Peyer's patch (tissue), 4 donors: Measurements from ENCODE around the gene SNUPN. TPM values are rescaled to one million over a fixed set of nuclear protein-coding genes. Genes with fewer than 3 reads are reported as not detected.

Experiments used
- DNase-seq, 3 donors: peaks; one replicate each; pipeline ENCODE4 v3.0.0-alpha.2; 2017 to 2019
- H3K27ac ChIP-seq, 4 donors: fragments of 200-600 bp; sonication (generic); one replicate each; pipeline ENCODE4 v1.5.1; 2016 to 2019
- H3K27me3 ChIP-seq, 2 donors: fragments of 200-600 bp; sonication (generic); one replicate each; pipeline ENCODE4 v1.5.1; 2019
- H3K36me3 ChIP-seq, 3 donors: fragments of 200-600 bp; sonication (generic); one replicate each; pipeline ENCODE4 v1.5.1; 2016 to 2019
- H3K4me1 ChIP-seq, 4 donors: fragments of 200-600 bp; sonication (generic); one replicate each; pipeline ENCODE4 v1.5.1; 2016 to 2019
- H3K4me3 ChIP-seq, 4 donors: fragments of 200-600 bp; sonication (generic); 1 replicate in 3 of 4; 2 replicates in 1 of 4; pipeline ENCODE4 v1.5.1; 2016 to 2019; ENCODE audit warnings: mild to moderate bottlenecking in 1 of 4
- H3K9me3 ChIP-seq, 4 donors: fragments of 200-600 bp; sonication (generic); one replicate each; pipeline ENCODE4 v1.5.1; 2016 to 2019; ENCODE audit warnings: mild to moderate bottlenecking in 1 of 4
- CTCF ChIP-seq, 6 experiments: fragments of 450-650 bp in 4 of 6; fragments of 200-600 bp in 2 of 6; sonication (generic) in 1 of 6; IDR thresholded peaks; one replicate each; pipeline ENCODE4 v1.5.1; 2017 to 2019; ENCODE audit warnings: antibody characterized with exemption in 6 of 6, mild to moderate bottlenecking in 3 of 6, moderate library complexity in 1 of 6
- POLR2A ChIP-seq, 2 donors: fragments of 450-650 bp; IDR thresholded peaks; one replicate each; pipeline ENCODE4 v1.5.1; 2017; ENCODE audit warnings: antibody characterized with exemption in 2 of 2, mild to moderate bottlenecking in 2 of 2, moderate library complexity in 2 of 2
- total RNA-seq, 4 donors: library from RNA; depleted of rRNA; stranded (reverse); fragments of >200 nt; gene quantifications; one replicate each; pipeline ENCODE4 v1.1.0, GENCODE V29; 2016

Gene SNUPN
- total RNA-seq, 4 donors from 2014 or later = 11.5 to 32.2 (median 17.4) TPM

GRCh38 chr15:75599401-75599800 lies 26.1 kb downstream of the SNUPN start:
- TF ChIP-seq POLR2A (IDR thresholded peaks at IDR 0.05) = no peak
- TF ChIP-seq CTCF (IDR thresholded peaks at IDR 0.05) = no peak
- H3K4me1 ChIP-seq = no peaks in the 10 kb centered on the region
- H3K27me3 ChIP-seq = no peaks in the 10 kb centered on the region
- no peak overlapping the region for H3K4me3 ChIP-seq
- peak overlapping the region in 1 of 4 donors; percentile 46 for H3K27ac ChIP-seq
- DNase-seq = no peak
- H3K36me3 ChIP-seq = peaks cover 0 to 50% (median 0%) of the 10 kb centered on the region in 3 donors
- H3K9me3 ChIP-seq = no peaks in the 10 kb centered on the region

GRCh38 chr15:75598361-75598760 lies 27.2 kb downstream of the SNUPN start:
- Histone ChIP-seq H3K36me3 (peaks cover 0 to 43% (median 0%) of the 10 kb centered on the region in 3 donors), H3K9me3 (no peaks in the 10 kb centered on the region), H3K27me3 (no peaks in the 10 kb centered on the region), H3K27ac (peak overlapping the region in 1 of 4 donors; percentile 46), H3K4me1 (no peaks in the 10 kb centered on the region), H3K4me3 (no peak overlapping the region)
- TF ChIP-seq POLR2A (IDR thresholded peaks at IDR 0.05) (no peak), CTCF (IDR thresholded peaks at IDR 0.05) (no peak)
- no peak for DNase-seq

- no peak overlapping the region for H3K27ac ChIP-seq
- H3K27me3 ChIP-seq = no peaks in the 10 kb centered on the region
- TF ChIP-seq POLR2A (IDR thresholded peaks at IDR 0.05) = no peak
- peak in 5 of 6 experiments; percentile 19 to 47 (median 44) for TF ChIP-seq CTCF (IDR thresholded peaks at IDR 0.05)
- peak in 1 of 3 donors; percentile 52 for DNase-seq
- no peak overlapping the region for H3K4me3 ChIP-seq
- no peaks in the 10 kb centered on the region for H3K9me3 ChIP-seq
- H3K36me3 ChIP-seq = peaks cover 0 to 43% (median 0%) of the 10 kb centered on the region in 3 donors
- H3K4me1 ChIP-seq = no peaks in the 10 kb centered on the region
Observed at GRCh38 chr15:75597667-75598341, 27.7 kb downstream of the SNUPN start.

GRCh38 chr15:75596703-75597345 lies 28.7 kb downstream of the SNUPN start:
- H3K4me3 ChIP-seq = no peak overlapping the region
- no peaks in the 10 kb centered on the region for H3K4me1 ChIP-seq
- no peak for DNase-seq
- no peaks in the 10 kb centered on the region for H3K27me3 ChIP-seq
- H3K36me3 ChIP-seq = peaks cover 0 to 43% (median 0%) of the 10 kb centered on the region in 3 donors
- no peaks in the 10 kb centered on the region for H3K9me3 ChIP-seq
- TF ChIP-seq POLR2A (IDR thresholded peaks at IDR 0.05) = no peak
- TF ChIP-seq CTCF (IDR thresholded peaks at IDR 0.05) = no peak
- H3K27ac ChIP-seq = no peak overlapping the region

- H3K27me3 ChIP-seq = no peaks in the 10 kb centered on the region
- H3K9me3 ChIP-seq = no peaks in the 10 kb centered on the region
- peaks cover 0 to 25% (median 0%) of the 10 kb centered on the region in 3 donors for H3K36me3 ChIP-seq
- TF ChIP-seq POLR2A (IDR thresholded peaks at IDR 0.05) (no peak), CTCF (IDR thresholded peaks at IDR 0.05) (no peak)
- H3K4me3 ChIP-seq = no peak overlapping the region
- H3K4me1 ChIP-seq = no peaks in the 10 kb centered on the region
- no peak overlapping the region for H3K27ac ChIP-seq
- no peak for DNase-seq
Observed at GRCh38 chr15:75594276-75594675, 31.2 kb downstream of the SNUPN start.
